WERI-Rb-1 (cell line): ENCODE data around the gene ZNF674.
A peak's percentile ranks its signal among the peaks of the same experiment; 100 is the strongest.
"Not testable (repeated sequence)": the region's sequence is repeated elsewhere in the genome, so short reads cannot be mapped to it uniquely, and the experiment has no call there.

Experiments used
- DNase-seq: peaks from one replicate; pipeline ENCODE4 v3.0.0-alpha.2; 2020
- H3K27ac ChIP-seq: fragments of 250-450 bp; sonication (Bioruptor Pico); 2 replicates; pipeline ENCODE4 v1.5.1; 2020; ENCODE audit warnings: mild to moderate bottlenecking, moderate library complexity
- H3K27me3 ChIP-seq: fragments of 250-450 bp; sonication (Bioruptor Pico); 2 replicates; pipeline ENCODE4 v1.5.1; 2021; ENCODE audit warnings: mild to moderate bottlenecking, low read depth, moderate library complexity; ENCODE audit not compliant: insufficient read depth, severe bottlenecking
- H3K36me3 ChIP-seq: fragments of 250-450 bp; sonication (Bioruptor Pico); 2 replicates; pipeline ENCODE4 v1.5.1; 2020; ENCODE audit warnings: mild to moderate bottlenecking, moderate library complexity
- H3K4me3 ChIP-seq: 2 replicates; pipeline ENCODE4 v1.5.1; 2011; ENCODE audit warnings: low read depth, mild to moderate bottlenecking, control low read depth, low read length
- H3K9me3 ChIP-seq: fragments of 250-450 bp; sonication (Bioruptor Pico); 2 replicates; pipeline ENCODE4 v1.5.1; 2021; ENCODE audit warnings: mild to moderate bottlenecking, moderate library complexity; ENCODE audit not compliant: severe bottlenecking
- CTCF ChIP-seq: IDR thresholded peaks from 2 replicates; pipeline ENCODE4 v1.5.1; 2011; ENCODE audit warnings: low read depth, mild to moderate bottlenecking, control low read depth, inconsistent platforms, low read length

ZNF674 gene

GRCh38 chrX:46549914-46550313, 4.7 kb upstream of the ZNF674 start:
- Histone ChIP-seq H3K4me3 (no peak overlapping the region), H3K27me3 (no peaks in the 10 kb centered on the region), H3K27ac (no peak overlapping the region), H3K9me3 (no peaks in the 10 kb centered on the region), H3K36me3 (peaks cover 6% of the 10 kb centered on the region)
- TF ChIP-seq CTCF = no peak
- no peak for DNase-seq

GRCh38 chrX:46547857-46548256, 2.6 kb upstream of the ZNF674 start:
- Histone ChIP-seq H3K9me3 (no peaks in the 10 kb centered on the region), H3K27me3 (no peaks in the 10 kb centered on the region), H3K4me3 (no peak overlapping the region), H3K36me3 (peaks cover 6% of the 10 kb centered on the region), H3K27ac (no peak overlapping the region)
- no peak for DNase-seq
- no peak for TF ChIP-seq CTCF

GRCh38 chrX:46544527-46544926, 694 bp downstream of the ZNF674 start:
- not testable (repeated sequence) for DNase-seq, H3K36me3 ChIP-seq, H3K9me3 ChIP-seq, H3K27me3 ChIP-seq
- peak overlapping the region; percentile 81; the same call in 1 of the 2 replicates for H3K27ac ChIP-seq
- H3K4me3 ChIP-seq = peak overlapping the region; percentile 93

GRCh38 chrX:46543441-46543840, 1.8 kb downstream of the ZNF674 start:
- TF ChIP-seq CTCF = no peak
- H3K4me3 ChIP-seq = no peak overlapping the region
- H3K9me3 ChIP-seq = no peaks in the 10 kb centered on the region
- no peak for DNase-seq
- H3K27me3 ChIP-seq = no peaks in the 10 kb centered on the region
- no peak overlapping the region for H3K27ac ChIP-seq
- peaks cover 6% of the 10 kb centered on the region for H3K36me3 ChIP-seq

- H3K4me3 ChIP-seq = no peak overlapping the region
- H3K9me3 ChIP-seq = no peaks in the 10 kb centered on the region
- no peaks in the 10 kb centered on the region for H3K36me3 ChIP-seq
- TF ChIP-seq CTCF = no peak
- no peak overlapping the region for H3K27ac ChIP-seq
- no peaks in the 10 kb centered on the region for H3K27me3 ChIP-seq
- DNase-seq = no peak
These were observed 13.8 kb downstream of the ZNF674 start for GRCh38 chrX:46531442-46531841.

- not testable (repeated sequence) for H3K27me3 ChIP-seq, H3K9me3 ChIP-seq, H3K27ac ChIP-seq, H3K4me3 ChIP-seq, H3K36me3 ChIP-seq, DNase-seq
These were observed 14.8 kb downstream of the ZNF674 start for GRCh38 chrX:46530404-46530908.

GRCh38 chrX:46529740-46530403, 15.3 kb downstream of the ZNF674 start:
- H3K36me3 ChIP-seq, DNase-seq, H3K9me3 ChIP-seq, H3K27ac ChIP-seq, H3K27me3 ChIP-seq, H3K4me3 ChIP-seq: not testable (repeated sequence)

GRCh38 chrX:46528640-46529039, 16.6 kb downstream of the ZNF674 start:
- H3K36me3 ChIP-seq, H3K9me3 ChIP-seq, DNase-seq, H3K27me3 ChIP-seq, H3K4me3 ChIP-seq, H3K27ac ChIP-seq: not testable (repeated sequence)
